IPS-18a (cell line): ENCODE data around the gene MYO5A.
A peak's percentile ranks its signal among the peaks of the same experiment; 100 is the strongest.
"Not testable (repeated sequence)": the region's sequence is repeated elsewhere in the genome, so short reads cannot be mapped to it uniquely, and the experiment has no call there.

Experiments
- H3K27ac ChIP-seq: one replicate; pipeline ENCODE4 v1.5.1; 2013; ENCODE audit warnings: low read length
- H3K27me3 ChIP-seq: one replicate; pipeline ENCODE4 v1.6.1; 2013; ENCODE audit warnings: mild to moderate bottlenecking, low read length; ENCODE audit not compliant: control insufficient read depth, insufficient read depth
- H3K36me3 ChIP-seq: one replicate; pipeline ENCODE4 v1.6.1; 2013; ENCODE audit warnings: low read depth, low read length; ENCODE audit not compliant: control insufficient read depth
- H3K4me1 ChIP-seq: one replicate; pipeline ENCODE4 v1.6.1; 2013; ENCODE audit warnings: low read depth, low read length; ENCODE audit not compliant: control insufficient read depth
- H3K4me3 ChIP-seq: one replicate; pipeline ENCODE4 v1.5.1; 2013; ENCODE audit warnings: low read length
- H3K9ac ChIP-seq: one replicate; pipeline ENCODE4 v1.6.1; 2013; ENCODE audit warnings: mild to moderate bottlenecking, low read length, moderate library complexity
- H3K9me3 ChIP-seq: one replicate; pipeline ENCODE4 v1.6.1; 2013; ENCODE audit warnings: low read depth, low read length; ENCODE audit not compliant: control insufficient read depth

MYO5A gene

GRCh38 chr15:52481915-52482314 is 46.8 kb downstream of the MYO5A start:
- Histone ChIP-seq H3K27ac (no peak overlapping the region), H3K9ac (no peak overlapping the region)

GRCh38 chr15:52480990-52481389 is 47.7 kb downstream of the MYO5A start:
- Histone ChIP-seq H3K4me1 (peaks cover 8% of the 10 kb centered on the region), H3K27ac (no peak overlapping the region), H3K4me3 (no peak overlapping the region)

More at GRCh38 chr15:52481915-52482314, 46.8 kb downstream of the MYO5A start:
- Histone ChIP-seq H3K36me3 (no peaks in the 10 kb centered on the region), H3K4me1 (peaks cover 11% of the 10 kb centered on the region), H3K4me3 (no peak overlapping the region), H3K9me3 (peaks cover 5% of the 10 kb centered on the region), H3K27me3 (no peaks in the 10 kb centered on the region)

DNA sequence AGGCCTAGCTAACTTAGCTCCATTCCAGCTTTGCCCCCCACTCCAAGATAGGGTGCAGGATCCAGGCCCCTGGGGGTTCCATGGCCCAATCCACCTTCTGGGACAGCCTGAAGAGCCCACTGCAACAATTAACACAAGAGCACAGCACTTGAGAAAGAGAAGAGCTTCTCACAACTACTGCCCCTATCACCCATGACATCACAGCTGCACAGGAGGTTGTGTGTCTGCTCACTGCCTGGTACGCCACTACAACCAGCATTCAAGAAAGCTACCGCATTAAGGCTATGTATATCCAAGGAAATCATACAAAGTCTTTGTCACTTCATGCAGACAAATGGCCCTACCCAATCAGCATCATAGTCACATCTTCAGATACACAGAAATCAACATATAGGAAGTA is 62.0 kb downstream of the MYO5A start:
- no peaks in the 10 kb centered on the region for H3K9me3 ChIP-seq
- no peak overlapping the region for H3K9ac ChIP-seq
- no peak overlapping the region for H3K27ac ChIP-seq
- H3K4me3 ChIP-seq, result peak overlapping the region; percentile 20
- H3K27me3 ChIP-seq, result no peaks in the 10 kb centered on the region
- peaks cover 12% of the 10 kb centered on the region for H3K4me1 ChIP-seq
- H3K36me3 ChIP-seq, result no peaks in the 10 kb centered on the region

More at GRCh38 chr15:52480990-52481389, 47.7 kb downstream of the MYO5A start:
- H3K27me3 ChIP-seq, result no peaks in the 10 kb centered on the region
- no peak overlapping the region for H3K9ac ChIP-seq
- H3K36me3 ChIP-seq, result no peaks in the 10 kb centered on the region
- H3K9me3 ChIP-seq, result peaks cover 5% of the 10 kb centered on the region

DNA sequence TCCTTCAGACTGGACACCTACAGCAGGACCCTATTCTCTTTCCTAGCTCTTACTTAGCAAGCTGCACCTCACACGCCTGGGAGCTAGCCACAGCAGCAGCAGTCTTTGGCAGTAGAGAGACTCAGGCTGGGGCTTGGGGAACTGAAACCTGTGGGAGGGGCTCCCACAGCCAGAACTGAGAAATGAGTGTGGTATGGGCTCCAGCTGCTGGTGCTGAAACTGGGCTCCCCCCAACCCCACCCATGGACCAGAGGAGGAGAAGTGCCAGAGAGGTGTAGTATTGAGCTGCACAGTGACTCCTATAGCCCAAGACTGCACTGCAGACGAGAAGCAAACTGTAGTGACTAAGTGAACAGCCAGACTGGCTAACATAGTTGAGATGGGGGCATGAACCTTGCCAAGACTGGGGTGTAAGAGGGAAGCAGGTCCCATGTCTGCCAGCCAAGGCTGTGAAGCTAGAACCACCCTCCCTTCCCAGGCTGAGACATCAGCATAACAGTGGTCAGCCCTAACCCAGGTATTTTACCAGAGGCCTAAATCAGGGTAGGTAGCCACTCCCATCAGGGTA is 62.5 kb downstream of the MYO5A start:
- H3K27me3 ChIP-seq, result no peaks in the 10 kb centered on the region
- no peak overlapping the region for H3K9ac ChIP-seq
- H3K36me3 ChIP-seq, result no peaks in the 10 kb centered on the region
- H3K9me3 ChIP-seq, result no peaks in the 10 kb centered on the region
- H3K4me1 ChIP-seq, result peaks cover 12% of the 10 kb centered on the region
- H3K27ac ChIP-seq, result no peak overlapping the region
- peak overlapping the region; percentile 20 for H3K4me3 ChIP-seq

- Histone ChIP-seq H3K4me3 (no peak overlapping the region), H3K27me3 (no peaks in the 10 kb centered on the region), H3K36me3 (no peaks in the 10 kb centered on the region), H3K4me1 (peaks cover 12% of the 10 kb centered on the region), H3K9me3 (no peaks in the 10 kb centered on the region), H3K9ac (no peak overlapping the region), H3K27ac (no peak overlapping the region)
Measured at GRCh38 chr15:52464478-52464877, 64.2 kb downstream of the MYO5A start.

DNA sequence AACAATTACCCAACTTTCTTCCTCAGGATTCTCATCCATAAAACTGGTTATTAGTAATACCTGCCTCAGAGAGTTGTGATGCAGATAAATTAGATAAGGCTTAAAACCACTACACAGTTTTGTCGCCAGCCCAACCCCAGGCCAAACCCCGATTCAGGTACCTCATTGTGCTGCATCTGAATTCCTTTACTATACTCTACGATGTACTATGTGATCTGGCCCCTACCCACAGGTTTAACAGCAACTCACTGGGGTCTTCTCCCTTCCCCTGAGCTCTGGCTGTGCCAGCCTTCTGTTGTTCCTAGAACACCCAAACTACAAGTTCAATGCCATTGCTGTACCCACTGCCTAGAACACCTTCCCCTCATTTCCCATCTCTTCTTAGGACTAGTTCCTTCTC is 64.6 kb downstream of the MYO5A start:
- Histone ChIP-seq H3K27me3 (no peaks in the 10 kb centered on the region), H3K4me1 (peaks cover 12% of the 10 kb centered on the region), H3K9ac (no peak overlapping the region), H3K4me3 (no peak overlapping the region), H3K27ac (no peak overlapping the region), H3K36me3 (no peaks in the 10 kb centered on the region), H3K9me3 (no peaks in the 10 kb centered on the region)

- Histone ChIP-seq H3K9ac (no peak overlapping the region), H3K27ac (no peak overlapping the region), H3K9me3 (no peaks in the 10 kb centered on the region), H3K4me3 (no peak overlapping the region), H3K4me1 (peaks cover 12% of the 10 kb centered on the region), H3K36me3 (no peaks in the 10 kb centered on the region), H3K27me3 (no peaks in the 10 kb centered on the region)
Measured at GRCh38 chr15:52463638-52464037, 65.0 kb downstream of the MYO5A start.

- Histone ChIP-seq H3K4me3 (no peak overlapping the region), H3K9me3 (no peaks in the 10 kb centered on the region), H3K4me1 (peaks cover 12% of the 10 kb centered on the region), H3K9ac (no peak overlapping the region), H3K27me3 (no peaks in the 10 kb centered on the region), H3K36me3 (no peaks in the 10 kb centered on the region), H3K27ac (no peak overlapping the region)
Measured at GRCh38 chr15:52462806-52463360, 65.8 kb downstream of the MYO5A start.

DNA sequence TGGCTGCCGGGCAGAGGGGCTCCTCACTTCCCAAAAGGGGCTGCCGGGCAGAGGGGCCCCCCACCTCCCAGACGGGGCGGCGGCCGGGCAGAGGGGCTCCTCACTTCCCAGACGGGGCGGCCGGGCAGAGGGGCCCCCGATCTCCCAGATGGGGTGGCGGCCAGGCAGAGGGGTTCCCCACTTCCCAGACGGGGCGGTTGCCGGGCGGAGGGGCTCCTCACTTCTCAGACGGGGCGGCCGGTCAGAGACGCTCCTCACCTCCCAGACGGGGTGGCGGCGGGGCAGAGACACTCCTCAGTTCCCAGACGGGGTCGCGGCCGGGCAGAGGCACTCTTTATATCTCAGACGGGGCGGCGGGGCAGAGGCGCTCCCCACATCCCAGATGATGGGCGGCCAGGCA is 69.0 kb downstream of the MYO5A start:
- not testable (repeated sequence) for H3K27me3 ChIP-seq, H3K4me3 ChIP-seq, H3K27ac ChIP-seq, H3K4me1 ChIP-seq, H3K36me3 ChIP-seq, H3K9ac ChIP-seq, H3K9me3 ChIP-seq

DNA sequence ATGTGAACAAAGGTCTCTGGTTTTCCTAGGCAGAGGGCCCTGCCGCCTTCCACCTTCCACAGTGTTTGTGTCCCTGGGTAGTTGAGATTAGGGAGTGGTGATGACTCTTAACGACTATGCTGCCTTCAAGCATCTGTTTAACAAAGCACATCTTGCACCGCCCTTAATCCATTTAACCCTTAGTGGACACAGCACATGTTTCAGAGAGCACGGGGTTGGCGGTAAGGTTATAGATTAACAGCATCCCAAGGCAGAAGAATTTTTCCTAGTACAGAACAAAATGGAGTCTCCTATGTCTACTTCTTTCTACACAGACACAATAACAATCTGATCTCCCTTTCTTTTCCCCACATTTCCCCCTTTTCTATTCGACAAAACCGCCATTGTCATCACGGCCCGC is 69.4 kb downstream of the MYO5A start:
- not testable (repeated sequence) for H3K27me3 ChIP-seq, H3K4me1 ChIP-seq, H3K36me3 ChIP-seq, H3K27ac ChIP-seq, H3K9ac ChIP-seq, H3K4me3 ChIP-seq, H3K9me3 ChIP-seq

DNA sequence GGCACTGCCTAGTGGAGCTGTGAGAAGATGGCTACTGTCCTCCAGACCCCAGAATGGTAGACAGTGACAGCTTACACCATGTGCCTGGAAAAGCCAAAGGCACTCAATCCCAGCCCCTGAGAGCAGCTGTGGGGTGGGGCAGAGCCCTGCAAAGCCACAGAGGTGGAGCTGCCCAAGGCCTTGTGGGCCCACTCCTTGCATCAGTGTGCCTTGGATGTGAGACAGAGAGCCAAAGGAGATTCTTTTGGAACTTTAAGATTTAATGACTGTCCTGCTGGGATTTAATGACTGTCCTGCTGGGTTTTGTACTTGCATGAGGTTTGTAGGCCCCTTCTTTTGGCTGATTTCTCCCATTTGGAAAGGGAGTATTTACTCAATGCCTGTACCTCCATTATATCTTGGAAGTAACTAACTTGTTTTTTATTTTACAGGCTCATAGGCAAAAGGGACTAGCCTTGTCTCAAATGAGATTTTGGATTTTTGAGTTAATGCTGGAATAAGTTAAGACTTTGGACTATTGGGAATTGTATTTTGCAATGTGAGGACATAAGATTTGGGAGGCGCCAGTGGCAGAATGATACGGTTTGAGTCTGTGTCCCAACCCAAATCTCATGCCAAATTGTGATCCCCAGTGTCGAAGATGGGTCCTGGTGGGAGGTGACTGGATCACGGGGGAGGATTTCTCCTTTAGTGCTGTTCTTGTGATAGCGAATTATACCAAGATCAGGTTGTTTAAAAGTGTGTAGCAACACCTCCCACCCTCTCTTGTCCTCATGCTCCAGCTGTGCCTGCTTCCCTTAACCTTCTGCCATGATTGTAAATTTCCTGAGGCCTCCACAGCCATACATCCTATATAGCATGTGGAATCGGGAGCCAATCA is 80.4 kb downstream of the MYO5A start:
- Histone ChIP-seq H3K9me3 (peaks cover 8% of the 10 kb centered on the region), H3K36me3 (no peaks in the 10 kb centered on the region), H3K27ac (no peak overlapping the region), H3K9ac (no peak overlapping the region), H3K27me3 (no peaks in the 10 kb centered on the region), H3K4me1 (peaks cover 5% of the 10 kb centered on the region), H3K4me3 (no peak overlapping the region)
